PC-3 (cell line): Measurements from ENCODE around the gene PCLAF.

Experiments used
- CTCF ChIP-seq: fragments of 300-600 bp; sonication (generic); conservative IDR thresholded peaks from 2 replicates; pipeline ENCODE4 v1.5.1; 2017; ENCODE audit warnings: antibody characterized with exemption, low read depth, mild to moderate bottlenecking, low read length
- EZH2phosphoT487 ChIP-seq: fragments of 300-600 bp; sonication (generic); IDR thresholded peaks from 2 replicates; pipeline ENCODE4 v1.6.1; 2018; ENCODE audit warnings: mild to moderate bottlenecking, antibody characterized with exemption, low read length, borderline replicate concordance

DNA sequence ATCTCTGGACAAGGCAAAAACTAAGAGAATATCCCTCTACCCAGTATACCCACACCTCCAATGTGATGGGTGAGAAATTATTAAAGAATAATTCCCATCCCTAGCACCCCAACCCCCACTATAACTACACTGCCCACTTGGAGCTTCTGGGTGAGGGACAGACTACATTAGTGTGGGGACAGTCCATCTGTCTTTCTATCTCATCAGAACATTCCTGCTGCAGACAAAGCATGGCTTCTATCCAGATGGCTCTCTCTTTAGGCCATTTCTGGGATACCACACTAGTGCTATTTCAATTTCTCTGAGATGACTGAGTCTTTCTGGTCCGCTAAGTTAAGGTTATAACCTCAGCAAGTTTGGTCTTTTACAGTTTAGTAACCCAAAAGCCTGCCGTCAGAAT is 31.9 kb downstream of the PCLAF start:
- TF ChIP-seq CTCF (no peak), EZH2phosphoT487 (no peak)
